Measurements from ENCODE around the gene WDSUB1. TPM values are rescaled to one million over a fixed set of nuclear protein-coding genes. Genes with fewer than 3 reads are reported as not detected.

WDSUB1 gene
- polyA plus RNA-seq, 1 of the 3 experiments (the other 2 are of a cell fraction): 5.3 TPM

DNA sequence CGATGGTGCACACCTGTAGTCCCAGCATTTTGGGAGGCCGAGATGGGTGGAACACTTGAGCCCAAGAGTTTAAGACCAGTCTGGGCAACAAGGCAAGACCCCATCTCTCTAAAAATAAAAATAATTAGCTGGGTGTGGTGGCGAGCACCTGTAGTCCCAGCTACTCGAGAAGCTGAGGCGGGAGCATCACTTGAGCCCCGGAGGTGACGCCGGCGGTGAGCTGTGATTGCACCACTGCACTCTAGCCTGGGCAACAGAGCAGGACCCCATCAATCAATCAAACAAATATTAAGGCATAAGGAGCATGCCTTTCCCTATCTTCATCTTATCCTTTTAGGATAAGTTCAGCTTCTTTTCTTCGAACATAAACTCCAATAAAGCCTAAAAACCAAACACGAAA is 1.1 kb downstream of the WDSUB1 start (continued):
- TF ChIP-seq SIN3A (IDR thresholded peaks at IDR 0.05; ENCODE audit: borderline replicate concordance, low read depth, low read length): no peak

DNA sequence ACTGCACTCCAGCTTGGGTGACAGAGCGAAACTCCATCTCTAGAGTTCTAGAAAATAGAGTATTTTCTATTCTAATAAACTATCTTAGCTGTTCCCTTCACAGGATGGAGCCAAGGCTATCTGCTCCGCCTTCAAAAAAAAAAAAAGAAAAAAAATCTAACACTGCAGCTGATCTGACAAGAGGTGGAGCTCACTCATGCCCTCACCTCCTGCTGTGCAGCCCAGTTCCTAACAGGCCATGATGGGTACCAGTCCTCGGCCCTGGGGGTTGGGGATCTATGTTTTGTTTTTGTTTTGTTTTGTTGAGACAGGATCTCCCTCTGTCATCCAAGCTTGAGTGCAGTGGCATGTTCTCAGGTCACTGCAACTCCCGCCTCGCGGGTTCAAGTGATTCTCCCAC is 3.0 kb downstream of the WDSUB1 start:
- Histone ChIP-seq H3K9ac (no peak overlapping the region), H3K27me3 (ENCODE audit: insufficient read depth) (no peaks in the 10 kb centered on the region), H3K79me2 (ENCODE audit: insufficient read depth) (peaks cover 32% of the 10 kb centered on the region), H4K20me1 (ENCODE audit: insufficient read depth) (no peaks in the 10 kb centered on the region; the same call in 1 of the 2 replicates), H3K9me2 (no peaks in the 10 kb centered on the region), H2AFZ (ENCODE audit: low read depth) (no peak overlapping the region), H3K4me3 (ENCODE audit: low read depth in 2 of 2, low read length in 1 of 2) (no peak overlapping the region), H3F3A (replicated peaks; ENCODE audit: insufficient read depth) (peaks cover 7% of the 10 kb centered on the region), H3K4me1 (ENCODE audit: control insufficient read depth in 1 of 2, insufficient read depth in 2 of 2, low read depth in 1 of 2, low read length in 1 of 2) (peaks cover 0 to 5% of the 10 kb centered on the region in 2 experiments; a peak in 2 of 4 replicates), H3K36me3 (replicated peaks in 1 of 2; ENCODE audit: control insufficient read depth in 1 of 2, insufficient read depth in 2 of 2, low read length in 1 of 2) (peaks cover 14 to 24% of the 10 kb centered on the region in 2 experiments), H3K4me2 (no peak overlapping the region), H3K9me3 (no peaks in the 10 kb centered on the region), H3K27ac (ENCODE audit: low read depth in 2 of 2, low read length in 1 of 2) (no peak overlapping the region)
- TF ChIP-seq, protein P1, sequence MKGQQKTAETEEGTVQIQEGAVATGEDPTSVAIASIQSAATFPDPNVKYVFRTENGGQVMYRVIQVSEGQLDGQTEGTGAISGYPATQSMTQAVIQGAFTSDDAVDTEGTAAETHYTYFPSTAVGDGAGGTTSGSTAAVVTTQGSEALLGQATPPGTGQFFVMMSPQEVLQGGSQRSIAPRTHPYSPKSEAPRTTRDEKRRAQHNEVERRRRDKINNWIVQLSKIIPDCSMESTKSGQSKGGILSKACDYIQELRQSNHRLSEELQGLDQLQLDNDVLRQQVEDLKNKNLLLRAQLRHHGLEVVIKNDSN (IDR thresholded peaks at IDR 0.05; ENCODE audit: borderline replicate concordance, low read depth): no peak
- TF ChIP-seq JUND (IDR thresholded peaks at IDR 0.05): no peak
- ChIA-PET POLR2A (no interaction called here), CTCF (interaction anchor here (0.8 to 1.1 kb wide), 2 partner anchors 11 to 394 kb away, joined by 3 to 4 read pairs; no protein-coding TSS in a partner anchor)
- 94% methylated on average over 6 of the region's 6 CpGs for WGBS (ENCODE audit: low lambda C conversion rate)
- DNase-seq: no peak

DNA sequence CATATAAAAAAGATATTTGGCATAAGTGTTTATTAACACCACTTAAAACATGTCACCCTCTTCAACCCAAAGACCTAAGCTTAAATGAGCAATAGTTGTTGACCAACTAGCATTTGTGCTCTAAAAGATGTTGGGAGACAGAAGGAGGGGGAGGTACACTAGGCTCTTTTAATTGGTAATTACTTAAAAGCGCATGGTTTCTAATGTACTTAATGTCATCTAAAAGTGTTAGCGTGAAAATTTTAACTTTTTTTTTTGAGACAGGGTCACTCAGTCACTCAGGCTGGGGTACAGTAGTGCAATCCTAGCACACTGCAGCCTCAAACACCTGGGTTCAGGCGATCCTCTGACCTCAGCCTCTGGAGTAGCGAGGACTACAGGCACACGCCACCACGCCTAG is 5.5 kb downstream of the WDSUB1 start:
- no peak overlapping the region for H3K4me2 ChIP-seq
- ChIA-PET POLR2A (no interaction called here), CTCF (no interaction called here)
- H3F3A ChIP-seq (replicated peaks; ENCODE audit: insufficient read depth): no peaks in the 10 kb centered on the region
- no peaks in the 10 kb centered on the region; the same call in 1 of the 2 replicates for H4K20me1 ChIP-seq (ENCODE audit: insufficient read depth)
- H3K27me3 ChIP-seq (ENCODE audit: insufficient read depth): no peaks in the 10 kb centered on the region
- no peak overlapping the region for H3K27ac ChIP-seq (ENCODE audit: low read depth in 2 of 2, low read length in 1 of 2)
- DNase-seq: no peak
- H3K9ac ChIP-seq: no peak overlapping the region
- H3K36me3 ChIP-seq (replicated peaks in 1 of 2; ENCODE audit: control insufficient read depth in 1 of 2, insufficient read depth in 2 of 2, low read length in 1 of 2): peaks cover 18 to 37% of the 10 kb centered on the region in 2 experiments
- no peak overlapping the region for H3K4me3 ChIP-seq (ENCODE audit: low read depth in 2 of 2, low read length in 1 of 2)
- H3K9me3 ChIP-seq: no peaks in the 10 kb centered on the region
- no peak overlapping the region for H2AFZ ChIP-seq (ENCODE audit: low read depth)
- TF ChIP-seq NFIC (IDR thresholded peaks at IDR 0.05; ENCODE audit: borderline replicate concordance): no peak
- TF ChIP-seq FOSL2 (IDR thresholded peaks at IDR 0.05; ENCODE audit: borderline replicate concordance, low read depth): no peak
- TF ChIP-seq TAF1 (IDR thresholded peaks at IDR 0.05; ENCODE audit: borderline replicate concordance, low read depth, low read length): no peak
- whole genome bisulfite sequencing (ENCODE audit: low lambda C conversion rate): 95% methylated on average over 6 of the region's 6 CpGs
- peaks cover 28% of the 10 kb centered on the region for H3K79me2 ChIP-seq (ENCODE audit: insufficient read depth)
- no peaks in the 10 kb centered on the region for H3K9me2 ChIP-seq
- H3K4me1 ChIP-seq (ENCODE audit: control insufficient read depth in 1 of 2, insufficient read depth in 2 of 2, low read depth in 1 of 2, low read length in 1 of 2): peaks cover 0 to 5% of the 10 kb centered on the region in 2 experiments; a peak in 2 of 4 replicates

DNA sequence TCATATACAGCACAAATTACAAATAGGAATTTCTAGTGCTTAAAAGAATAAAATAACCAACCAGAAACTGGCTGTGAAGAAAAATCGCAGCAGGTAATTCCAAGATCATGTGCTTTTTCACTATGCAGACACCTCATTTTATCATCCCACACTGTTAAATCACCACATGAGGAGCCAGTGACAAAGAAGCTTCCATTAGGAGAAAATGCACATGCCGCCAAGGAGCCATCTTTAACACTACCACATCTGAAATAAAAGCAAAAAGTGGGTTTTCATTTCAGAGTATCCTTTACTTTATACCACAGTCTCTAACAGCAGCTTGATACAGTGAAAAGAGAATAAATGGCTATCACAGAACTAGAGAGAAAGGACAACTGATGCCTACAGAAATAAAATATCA is 6.8 kb downstream of the WDSUB1 start:
- Histone ChIP-seq H3K27ac (ENCODE audit: low read depth in 2 of 2, low read length in 1 of 2) (no peak overlapping the region), H3K4me1 (ENCODE audit: control insufficient read depth in 1 of 2, insufficient read depth in 2 of 2, low read depth in 1 of 2, low read length in 1 of 2) (no peaks in the 10 kb centered on the region; a peak in 1 of 4 replicates), H3K27me3 (ENCODE audit: insufficient read depth) (no peaks in the 10 kb centered on the region), H3K9me3 (no peaks in the 10 kb centered on the region), H3K4me2 (no peak overlapping the region), H3K79me2 (ENCODE audit: insufficient read depth) (peaks cover 18% of the 10 kb centered on the region), H4K20me1 (ENCODE audit: insufficient read depth) (no peaks in the 10 kb centered on the region; the same call in 1 of the 2 replicates), H3K9ac (no peak overlapping the region), H3K36me3 (replicated peaks in 1 of 2; ENCODE audit: control insufficient read depth in 1 of 2, insufficient read depth in 2 of 2, low read length in 1 of 2) (peaks cover 24 to 43% of the 10 kb centered on the region in 2 experiments), H3K4me3 (ENCODE audit: low read depth in 2 of 2, low read length in 1 of 2) (no peak overlapping the region), H3F3A (replicated peaks; ENCODE audit: insufficient read depth) (no peaks in the 10 kb centered on the region), H3K9me2 (no peaks in the 10 kb centered on the region), H2AFZ (ENCODE audit: low read depth) (no peak overlapping the region)
- 92% methylated on average over 2 of the region's 2 CpGs for WGBS (ENCODE audit: low lambda C conversion rate)
- no peak for DNase-seq
- ChIA-PET POLR2A (no interaction called here), CTCF (interaction anchor here (0.5 kb wide), 1 partner anchor 17 kb away, joined by 3 read pairs; no protein-coding TSS in a partner anchor)
- TF ChIP-seq POLR2AphosphoS5 (IDR thresholded peaks at IDR 0.05; ENCODE audit: low read depth, low read length) (no peak), RCOR1 (IDR thresholded peaks at IDR 0.05; ENCODE audit: low read length) (no peak), RFX5 (IDR thresholded peaks at IDR 0.05; ENCODE audit: low read length) (no peak), ELF1 (IDR thresholded peaks at IDR 0.05) (no peak), YY1 (IDR thresholded peaks at IDR 0.05; ENCODE audit: low read depth) (no peak), MEF2A (IDR thresholded peaks at IDR 0.05; ENCODE audit: borderline replicate concordance, low read depth) (no peak), SMC3 (IDR thresholded peaks at IDR 0.05; ENCODE audit: low read depth, low read length) (no peak), NRF1 (IDR thresholded peaks at IDR 0.05; ENCODE audit: low read depth, low read length) (no peak), EP300 (IDR thresholded peaks at IDR 0.05; ENCODE audit: borderline replicate concordance in 1 of 2, low read depth in 1 of 2, low read length in 1 of 2) (no peak), TAF1 (IDR thresholded peaks at IDR 0.05; ENCODE audit: borderline replicate concordance, low read depth, low read length) (no peak)
- TF ChIP-seq, protein P1 (IDR thresholded peaks at IDR 0.05; ENCODE audit: borderline replicate concordance, low read depth): no peak
- TF ChIP-seq, protein P2, sequence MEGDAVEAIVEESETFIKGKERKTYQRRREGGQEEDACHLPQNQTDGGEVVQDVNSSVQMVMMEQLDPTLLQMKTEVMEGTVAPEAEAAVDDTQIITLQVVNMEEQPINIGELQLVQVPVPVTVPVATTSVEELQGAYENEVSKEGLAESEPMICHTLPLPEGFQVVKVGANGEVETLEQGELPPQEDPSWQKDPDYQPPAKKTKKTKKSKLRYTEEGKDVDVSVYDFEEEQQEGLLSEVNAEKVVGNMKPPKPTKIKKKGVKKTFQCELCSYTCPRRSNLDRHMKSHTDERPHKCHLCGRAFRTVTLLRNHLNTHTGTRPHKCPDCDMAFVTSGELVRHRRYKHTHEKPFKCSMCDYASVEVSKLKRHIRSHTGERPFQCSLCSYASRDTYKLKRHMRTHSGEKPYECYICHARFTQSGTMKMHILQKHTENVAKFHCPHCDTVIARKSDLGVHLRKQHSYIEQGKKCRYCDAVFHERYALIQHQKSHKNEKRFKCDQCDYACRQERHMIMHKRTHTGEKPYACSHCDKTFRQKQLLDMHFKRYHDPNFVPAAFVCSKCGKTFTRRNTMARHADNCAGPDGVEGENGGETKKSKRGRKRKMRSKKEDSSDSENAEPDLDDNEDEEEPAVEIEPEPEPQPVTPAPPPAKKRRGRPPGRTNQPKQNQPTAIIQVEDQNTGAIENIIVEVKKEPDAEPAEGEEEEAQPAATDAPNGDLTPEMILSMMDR (IDR thresholded peaks at IDR 0.05): no peak
- TF ChIP-seq, protein P3, sequence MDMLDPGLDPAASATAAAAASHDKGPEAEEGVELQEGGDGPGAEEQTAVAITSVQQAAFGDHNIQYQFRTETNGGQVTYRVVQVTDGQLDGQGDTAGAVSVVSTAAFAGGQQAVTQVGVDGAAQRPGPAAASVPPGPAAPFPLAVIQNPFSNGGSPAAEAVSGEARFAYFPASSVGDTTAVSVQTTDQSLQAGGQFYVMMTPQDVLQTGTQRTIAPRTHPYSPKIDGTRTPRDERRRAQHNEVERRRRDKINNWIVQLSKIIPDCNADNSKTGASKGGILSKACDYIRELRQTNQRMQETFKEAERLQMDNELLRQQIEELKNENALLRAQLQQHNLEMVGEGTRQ (IDR thresholded peaks at IDR 0.05; ENCODE audit: borderline replicate concordance, low read depth, low read length): no peak
